ENCODE results near the gene STK35. TPM values are rescaled to one million over a fixed set of nuclear protein-coding genes. Genes with fewer than 3 reads are reported as not detected.
A peak's percentile ranks its signal among the peaks of the same experiment; 100 is the strongest.

The STK35 gene
- total RNA-seq, 1 donor from 2014 or later, result 21.8 TPM

- Histone ChIP-seq H3K9me3 (ENCODE audit: low read depth) (no peaks in the 10 kb centered on the region), H3K27me3 (no peaks in the 10 kb centered on the region), H2AFZ (replicated peaks) (no peak overlapping the region), H3K36me3 (no peaks in the 10 kb centered on the region), H3K9ac (no peak overlapping the region), H4K20me1 (ENCODE audit: low read depth) (no peaks in the 10 kb centered on the region), H3K4me2 (no peak overlapping the region), H3K27ac (no peak overlapping the region), H3K4me1 (no peaks in the 10 kb centered on the region), H3K79me2 (ENCODE audit: low read depth) (no peaks in the 10 kb centered on the region), H3F3A (ENCODE audit: low read depth) (no peaks in the 10 kb centered on the region), H3K4me3 (no peak overlapping the region)
- Mint-ChIP-seq H3K9me3 (no peaks in the 10 kb centered on the region), H3K27ac (no peak overlapping the region), H3K36me3 (no peaks in the 10 kb centered on the region), H3K4me3 (peak overlapping the region; percentile 0), H3K4me1 (peaks cover 14% of the 10 kb centered on the region), H3K27me3 (ENCODE audit: insufficient read depth, low read depth) (no peaks in the 10 kb centered on the region)
- no peak for TF ChIP-seq EZH2phosphoT487 (IDR thresholded peaks at IDR 0.05)
- DNase-seq (ENCODE audit: low spot score), result no peak
Measured at GRCh38 chr20:2197166-2197565, 95.5 kb downstream of the STK35 start.

Small RNA genes lying within 50 kb of the gene (small RNA-seq; reads per million reads assigned to genes)
- not detected for gene RPL7P2

Other genes with a start within 250 kb of the STK35 start
- gene SIRPA, start 206.4 kb upstream of the STK35 start, total RNA-seq (ENCODE audit: low replicate concordance), result 5.1 and 7.8 TPM in 2 replicates
- gene PDYN, start 107.8 kb upstream of the STK35 start, total RNA-seq (ENCODE audit: low replicate concordance), result 0.12 and 0.30 TPM in 2 replicates
- gene TGM3, start 194.2 kb downstream of the STK35 start, total RNA-seq (ENCODE audit: low replicate concordance), result 0.31 TPM in 1 of 2 replicates, not detected in the other